Smooth muscle cell (in vitro differentiated cells): ENCODE results near the gene SLC7A7. TPM values are rescaled to one million over a fixed set of nuclear protein-coding genes. Genes with fewer than 3 reads are reported as not detected.
"Not testable (repeated sequence)": the region's sequence is repeated elsewhere in the genome, so short reads cannot be mapped to it uniquely, and the experiment has no call there.

Experiments
- DNase-seq: peaks from one replicate; lab custom pipeline; 2025; ENCODE audit not compliant: unreplicated experiment; lab: John Stamatoyannopoulos, UW
- H2AFZ ChIP-seq: fragments of 200-600 bp; sonication (generic); 2 replicates; pipeline ENCODE4 v1.6.0; 2016; ENCODE audit warnings: antibody characterized with exemption, low read depth, mild to moderate bottlenecking
- H3F3A ChIP-seq: fragments of 200-600 bp; sonication (generic); 2 replicates; pipeline ENCODE4 v1.6.0; 2017; ENCODE audit warnings: antibody characterized with exemption, low read depth
- H3K27ac ChIP-seq: fragments of 200-600 bp; sonication (generic); 2 replicates; pipeline ENCODE4 v1.5.1; 2016; ENCODE audit warnings: low read depth, mild to moderate bottlenecking
- H3K27me3 ChIP-seq: fragments of 200-600 bp; sonication (generic); 2 replicates; pipeline ENCODE4 v1.6.1; 2016; ENCODE audit warnings: low read depth, mild to moderate bottlenecking
- H3K36me3 ChIP-seq: fragments of 200-600 bp; sonication (generic); 2 replicates; pipeline ENCODE4 v1.5.1; 2016; ENCODE audit warnings: low read depth
- H3K4me1 ChIP-seq: fragments of 200-600 bp; sonication (generic); 2 replicates; pipeline ENCODE4 v1.5.1; 2016; ENCODE audit warnings: low read depth
- H3K4me2 ChIP-seq: fragments of 200-600 bp; sonication (generic); 2 replicates; pipeline ENCODE4 v1.6.0; 2016; ENCODE audit warnings: mild to moderate bottlenecking
- H3K4me3 ChIP-seq: fragments of 200-600 bp; sonication (generic); 2 replicates; pipeline ENCODE4 v1.5.1; 2016; ENCODE audit warnings: mild to moderate bottlenecking
- H3K79me2 ChIP-seq: fragments of 200-600 bp; sonication (generic); 2 replicates; pipeline ENCODE4 v1.6.0; 2016; ENCODE audit warnings: low read depth, mild to moderate bottlenecking
- H3K9ac ChIP-seq: fragments of 200-600 bp; sonication (generic); 2 replicates; pipeline ENCODE4 v1.6.0; 2016; ENCODE audit warnings: low read depth
- H3K9me3 ChIP-seq: fragments of 200-600 bp; sonication (generic); replicated peaks from 2 replicates; pipeline ENCODE4 v1.5.1; 2016; ENCODE audit warnings: low read depth
- H4K20me1 ChIP-seq: fragments of 200-600 bp; sonication (generic); 2 replicates; pipeline ENCODE4 v1.6.0; 2016; ENCODE audit warnings: low read depth
- CTCF ChIP-seq: fragments of 200-600 bp; sonication (generic); IDR thresholded peaks from 2 replicates; pipeline ENCODE4 v1.5.1; 2017; ENCODE audit warnings: borderline replicate concordance, mild to moderate bottlenecking, antibody characterized with exemption; ENCODE audit not compliant: insufficient read depth, poor library complexity, severe bottlenecking
- WGBS: methylation state at CpG from one replicate; pipeline ENCODE4 v1.1.7; 2016; ENCODE audit warnings: low lambda C conversion rate; 5-methylcytosine and 5-hydroxymethylcytosine counted together
- polyA plus RNA-seq: library from polyadenylated mRNA; unstranded; fragments of >200 nt; fragmentation: Nextera tagmentation; extraction: Ambion mirVana; gene quantifications from 2 replicates; pipeline ENCODE4 v1.2.1, GENCODE V29; 2016
- total RNA-seq: library from RNA; depleted of rRNA; stranded (reverse); fragments of >200 nt; gene quantifications from 2 replicates; pipeline ENCODE4 v1.2.3, GENCODE V29; 2014

SLC7A7 gene
- total and polyA plus RNA-seq, 2 experiments from 2014 or later: 10.0 to 18.5 TPM

GRCh38 chr14:22835505-22835904, 20.3 kb upstream of the SLC7A7 start:
- no peak for TF ChIP-seq CTCF
- peaks cover 23% of the 10 kb centered on the region for H4K20me1 ChIP-seq
- H3K4me1 ChIP-seq: peaks cover 7% of the 10 kb centered on the region
- peak overlapping the region; percentile 87 for H3K27ac ChIP-seq
- H3K27me3 ChIP-seq: no peaks in the 10 kb centered on the region
- no peak overlapping the region for H3K4me3 ChIP-seq
- H3K9ac ChIP-seq: no peak overlapping the region
- no peak for DNase-seq
- peak overlapping the region; percentile 95 for H3K4me2 ChIP-seq
- peaks cover 45% of the 10 kb centered on the region for H3K79me2 ChIP-seq
- no peaks in the 10 kb centered on the region for H3K36me3 ChIP-seq
- WGBS: 84% methylated on average over 3 of the region's 3 CpGs
- no peaks in the 10 kb centered on the region for H3K9me3 ChIP-seq
- H2AFZ ChIP-seq: no peak overlapping the region
- peaks cover 31% of the 10 kb centered on the region for H3F3A ChIP-seq

- Histone ChIP-seq H2AFZ (peak overlapping the region; percentile 97), H3K27me3 (no peaks in the 10 kb centered on the region), H3K36me3 (no peaks in the 10 kb centered on the region), H4K20me1 (no peaks in the 10 kb centered on the region), H3K4me3 (peak overlapping the region; percentile 88), H3K79me2 (peaks cover 12% of the 10 kb centered on the region), H3F3A (peaks cover 9% of the 10 kb centered on the region), H3K27ac (peak overlapping the region; percentile 49), H3K9me3 (no peaks in the 10 kb centered on the region), H3K4me2 (peak overlapping the region; percentile 95), H3K4me1 (peaks cover 7% of the 10 kb centered on the region), H3K9ac (peak overlapping the region; percentile 83)
- no peak for DNase-seq
- WGBS: 34% methylated on average over 3 of the region's 3 CpGs
- no peak for TF ChIP-seq CTCF
These were observed 15.3 kb upstream of the SLC7A7 start for GRCh38 chr14:22830443-22831010.

GRCh38 chr14:22829661-22830442, 14.6 kb upstream of the SLC7A7 start, which contains the start of gene MRPL52:
TSS of gene MRPL52 (plus strand) at chr14:22829887. CDS start at chr14:22829913, 26 bp downstream.
- DNase-seq: peak; percentile 45

GRCh38 chr14:22829076-22829660, 13.9 kb upstream of the SLC7A7 start:
- not testable (repeated sequence) for H4K20me1 ChIP-seq, H3K27me3 ChIP-seq, H3K9me3 ChIP-seq, DNase-seq, H3F3A ChIP-seq, H3K36me3 ChIP-seq
- H3K79me2 ChIP-seq: peaks cover 12% of the 10 kb centered on the region
- peaks cover 12% of the 10 kb centered on the region for H3K4me1 ChIP-seq
- H3K27ac ChIP-seq: peak overlapping the region; percentile 49
- peak overlapping the region; percentile 88 for H3K4me3 ChIP-seq
- H3K4me2 ChIP-seq: peak overlapping the region; percentile 95
- WGBS: 86% methylated on average over 12 of the region's 12 CpGs
- H3K9ac ChIP-seq: peak overlapping the region; percentile 83
- H2AFZ ChIP-seq: peak overlapping the region; percentile 97

More at GRCh38 chr14:22829661-22830442, 14.6 kb upstream of the SLC7A7 start, which contains the start of gene MRPL52:
- H3K36me3 ChIP-seq: no peaks in the 10 kb centered on the region
- no peaks in the 10 kb centered on the region for H3K27me3 ChIP-seq
- no peak for TF ChIP-seq CTCF
- peak within 1 kb of the TSS; percentile 97 for H2AFZ ChIP-seq
- no peaks in the 10 kb centered on the region for H3K9me3 ChIP-seq
- peaks cover 2% of the 10 kb centered on the region for H3F3A ChIP-seq
- H3K4me2 ChIP-seq: peak within 1 kb of the TSS; percentile 95
- peak within 1 kb of the TSS; percentile 83 for H3K9ac ChIP-seq
- no peaks in the 10 kb centered on the region for H4K20me1 ChIP-seq
- peak within 1 kb of the TSS; percentile 49 for H3K27ac ChIP-seq
- 2% methylated on average over 41 of the region's 41 CpGs for WGBS
- peak within 1 kb of the TSS; percentile 88 for H3K4me3 ChIP-seq
- H3K4me1 ChIP-seq: peaks cover 9% of the 10 kb centered on the region
- H3K79me2 ChIP-seq: peaks cover 12% of the 10 kb centered on the region
